WTC11 (cell line): ENCODE data around the gene CHD6. TPM values are rescaled to one million over a fixed set of nuclear protein-coding genes. Genes with fewer than 3 reads are reported as not detected.

Experiments
- ATAC-seq: fragments of 200-7000 bp; cut with Tn5 transposase; 2 replicates; pipeline ENCODE4 v1.10.0; 2021; ENCODE audit warnings: mild to moderate bottlenecking, moderate library complexity
- CTCF ChIA-PET: fragments of 300-600 bp; sonication (Branson Sonifier 250); formaldehyde crosslinking; loops from one replicate; lab custom pipeline; 2021; ENCODE audit warnings: antibody characterized with exemption; lab: Charles Lee
- POLR2A ChIA-PET: fragments of 350-600 bp; sonication (Branson Sonifier 250); formaldehyde crosslinking; loops from one replicate; lab custom pipeline; 2021; ENCODE audit warnings: antibody characterized with exemption; lab: Charles Lee
- DNase-seq: peaks from one replicate; pipeline ENCODE4 v3.0.0; 2021; ENCODE audit warnings: low spot score
- H3K27ac Mint-ChIP-seq: 2 replicates; pipeline ENCODE4 v1.8.0; 2021; ENCODE audit warnings: mixed read lengths
- H3K27me3 Mint-ChIP-seq: 2 replicates; pipeline ENCODE4 v1.8.0; 2021; ENCODE audit warnings: low read depth, mild to moderate bottlenecking, moderate library complexity, mixed read lengths
- H3K36me3 Mint-ChIP-seq: 2 replicates; pipeline ENCODE4 v1.8.0; 2021; ENCODE audit warnings: mixed read lengths
- H3K4me1 Mint-ChIP-seq: 2 replicates; pipeline ENCODE4 v1.8.0; 2022; ENCODE audit warnings: mixed read lengths
- H3K4me3 Mint-ChIP-seq: 2 replicates; pipeline ENCODE4 v1.8.0; 2021; ENCODE audit warnings: mild to moderate bottlenecking, moderate library complexity, mixed read lengths
- H3K9me3 Mint-ChIP-seq: 2 replicates; pipeline ENCODE4 v1.8.0; 2021; ENCODE audit warnings: mixed read lengths
- CBFB ChIP-seq: sonication (generic); formaldehyde crosslinking; IDR thresholded peaks from 2 replicates; pipeline ENCODE4 v1.8.1; 2022; ENCODE audit warnings: mild to moderate bottlenecking, low read depth, missing genetic modification reagents
- CDX4 ChIP-seq: fragments of 250-450 bp; sonication (Bioruptor Pico); IDR thresholded peaks from 2 replicates; pipeline ENCODE4 v1.9.0; 2021; ENCODE audit warnings: moderate library complexity, mild to moderate bottlenecking, inconsistent platforms, borderline replicate concordance
- ERG ChIP-seq: fragments of 250-450 bp; sonication (Bioruptor Pico); IDR thresholded peaks from 2 replicates; pipeline ENCODE4 v1.8.0; 2021; ENCODE audit warnings: mild to moderate bottlenecking
- ESRRA ChIP-seq: sonication (generic); formaldehyde crosslinking; IDR thresholded peaks from 2 replicates; pipeline ENCODE4 v1.8.1; 2022; ENCODE audit warnings: mild to moderate bottlenecking, missing genetic modification reagents, borderline replicate concordance
- IRF2 ChIP-seq: sonication (generic); formaldehyde crosslinking; IDR thresholded peaks from 2 replicates; pipeline ENCODE4 v1.8.0; 2022; ENCODE audit warnings: low read depth, missing genetic modification reagents, borderline replicate concordance
- JAZF1 ChIP-seq: fragments of 250-450 bp; sonication (Bioruptor Pico); IDR thresholded peaks from 2 replicates; pipeline ENCODE4 v1.9.0; 2021; ENCODE audit warnings: moderate library complexity, mild to moderate bottlenecking, inconsistent platforms
- NFE2L1 ChIP-seq: sonication (generic); formaldehyde crosslinking; IDR thresholded peaks from 2 replicates; pipeline ENCODE4 v1.8.1; 2023; ENCODE audit warnings: missing genetic modification reagents
- NR1H2 ChIP-seq: sonication (generic); formaldehyde crosslinking; IDR thresholded peaks from 2 replicates; pipeline ENCODE4 v1.9.0; 2021; ENCODE audit warnings: mild to moderate bottlenecking, moderate library complexity, missing genetic modification reagents
- OVOL2 ChIP-seq: fragments of 250-450 bp; sonication (Bioruptor Pico); IDR thresholded peaks from 2 replicates; pipeline ENCODE4 v1.9.0; 2021; ENCODE audit warnings: mild to moderate bottlenecking, borderline replicate concordance
- SP1 ChIP-seq: sonication (generic); formaldehyde crosslinking; conservative IDR thresholded peaks from 2 replicates; pipeline ENCODE4 v1.8.1; 2022; ENCODE audit warnings: missing genetic modification reagents
- TEAD1 ChIP-seq: sonication (generic); formaldehyde crosslinking; IDR thresholded peaks from 2 replicates; pipeline ENCODE4 v1.8.0; 2022; ENCODE audit warnings: mild to moderate bottlenecking, missing genetic modification reagents
- TEAD4 ChIP-seq: sonication (generic); formaldehyde crosslinking; IDR thresholded peaks from 2 replicates; pipeline ENCODE4 v1.8.0; 2022; ENCODE audit warnings: mild to moderate bottlenecking, missing genetic modification reagents
- ZNF671 ChIP-seq: fragments of 250-450 bp; sonication (Bioruptor Pico); IDR thresholded peaks from 2 replicates; pipeline ENCODE4 v1.8.0; 2021; ENCODE audit warnings: mild to moderate bottlenecking
- ZSCAN18 ChIP-seq: fragments of 250-450 bp; sonication (Bioruptor Pico); IDR thresholded peaks from 2 replicates; pipeline ENCODE4 v2.1.2; 2022; ENCODE audit warnings: mild to moderate bottlenecking, moderate library complexity
- total RNA-seq: library from RNA; stranded (reverse); gene quantifications from 3 replicates; pipeline ENCODE4 v1.2.3, GENCODE V29; 2021
- TF ChIP-seq, protein P1 (sequence below): fragments of 200-600 bp; IDR thresholded peaks from 2 replicates; pipeline ENCODE4 v1.8.0; 2022; ENCODE audit warnings: antibody characterized with exemption
- TF ChIP-seq, protein P2 (sequence below): sonication (generic); formaldehyde crosslinking; IDR thresholded peaks from 2 replicates; pipeline ENCODE4 v1.8.1; 2023; ENCODE audit warnings: mild to moderate bottlenecking, missing genetic modification reagents
- TF ChIP-seq, protein P3 (sequence below): sonication (generic); formaldehyde crosslinking; IDR thresholded peaks from 2 replicates; pipeline ENCODE4 v1.8.1; 2023; ENCODE audit warnings: mild to moderate bottlenecking, missing genetic modification reagents
- TF ChIP-seq, protein P4 (sequence below): sonication (generic); formaldehyde crosslinking; IDR thresholded peaks from 2 replicates; pipeline ENCODE4 v1.8.0; 2023; ENCODE audit warnings: missing genetic modification reagents
- TF ChIP-seq, protein P5 (sequence below): fragments of 250-450 bp; sonication (Bioruptor Pico); conservative IDR thresholded peaks from 2 replicates; pipeline ENCODE4 v1.9.0; 2021; ENCODE audit warnings: mild to moderate bottlenecking

CHD6 gene
- total RNA-seq, 1 experiment from 2014 or later = 52.1 TPM

DNA sequence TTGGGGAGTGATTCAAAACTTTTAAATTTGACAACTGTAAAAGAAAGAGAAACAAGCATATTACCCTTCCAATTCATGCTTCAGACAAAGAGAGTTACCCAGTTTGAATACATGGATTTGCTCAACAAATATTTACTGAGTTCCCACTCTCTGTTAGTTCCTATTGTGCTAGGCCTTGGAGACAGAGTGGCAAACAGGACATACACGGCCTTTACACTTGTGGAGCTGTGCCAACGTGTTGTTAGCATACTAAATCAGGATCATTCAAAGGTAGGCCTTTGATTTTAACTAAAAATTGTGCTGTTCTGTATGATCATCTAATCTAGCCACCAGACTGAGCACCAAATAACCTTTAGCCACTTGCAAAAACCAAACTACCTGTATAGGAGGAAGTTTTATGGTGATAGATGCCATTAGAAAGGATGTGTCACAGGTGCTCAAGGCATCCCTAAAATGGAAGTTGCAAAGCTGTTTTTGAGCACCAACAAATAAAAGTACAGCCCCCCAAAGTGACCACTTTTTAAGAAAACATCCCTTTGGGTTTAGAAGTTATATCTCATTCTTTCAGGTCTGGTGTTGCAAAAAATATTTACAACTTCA is 84.5 kb downstream of the CHD6 start (continued):
- TF ChIP-seq, protein P1, sequence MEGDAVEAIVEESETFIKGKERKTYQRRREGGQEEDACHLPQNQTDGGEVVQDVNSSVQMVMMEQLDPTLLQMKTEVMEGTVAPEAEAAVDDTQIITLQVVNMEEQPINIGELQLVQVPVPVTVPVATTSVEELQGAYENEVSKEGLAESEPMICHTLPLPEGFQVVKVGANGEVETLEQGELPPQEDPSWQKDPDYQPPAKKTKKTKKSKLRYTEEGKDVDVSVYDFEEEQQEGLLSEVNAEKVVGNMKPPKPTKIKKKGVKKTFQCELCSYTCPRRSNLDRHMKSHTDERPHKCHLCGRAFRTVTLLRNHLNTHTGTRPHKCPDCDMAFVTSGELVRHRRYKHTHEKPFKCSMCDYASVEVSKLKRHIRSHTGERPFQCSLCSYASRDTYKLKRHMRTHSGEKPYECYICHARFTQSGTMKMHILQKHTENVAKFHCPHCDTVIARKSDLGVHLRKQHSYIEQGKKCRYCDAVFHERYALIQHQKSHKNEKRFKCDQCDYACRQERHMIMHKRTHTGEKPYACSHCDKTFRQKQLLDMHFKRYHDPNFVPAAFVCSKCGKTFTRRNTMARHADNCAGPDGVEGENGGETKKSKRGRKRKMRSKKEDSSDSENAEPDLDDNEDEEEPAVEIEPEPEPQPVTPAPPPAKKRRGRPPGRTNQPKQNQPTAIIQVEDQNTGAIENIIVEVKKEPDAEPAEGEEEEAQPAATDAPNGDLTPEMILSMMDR = no peak
- TF ChIP-seq, protein P2, sequence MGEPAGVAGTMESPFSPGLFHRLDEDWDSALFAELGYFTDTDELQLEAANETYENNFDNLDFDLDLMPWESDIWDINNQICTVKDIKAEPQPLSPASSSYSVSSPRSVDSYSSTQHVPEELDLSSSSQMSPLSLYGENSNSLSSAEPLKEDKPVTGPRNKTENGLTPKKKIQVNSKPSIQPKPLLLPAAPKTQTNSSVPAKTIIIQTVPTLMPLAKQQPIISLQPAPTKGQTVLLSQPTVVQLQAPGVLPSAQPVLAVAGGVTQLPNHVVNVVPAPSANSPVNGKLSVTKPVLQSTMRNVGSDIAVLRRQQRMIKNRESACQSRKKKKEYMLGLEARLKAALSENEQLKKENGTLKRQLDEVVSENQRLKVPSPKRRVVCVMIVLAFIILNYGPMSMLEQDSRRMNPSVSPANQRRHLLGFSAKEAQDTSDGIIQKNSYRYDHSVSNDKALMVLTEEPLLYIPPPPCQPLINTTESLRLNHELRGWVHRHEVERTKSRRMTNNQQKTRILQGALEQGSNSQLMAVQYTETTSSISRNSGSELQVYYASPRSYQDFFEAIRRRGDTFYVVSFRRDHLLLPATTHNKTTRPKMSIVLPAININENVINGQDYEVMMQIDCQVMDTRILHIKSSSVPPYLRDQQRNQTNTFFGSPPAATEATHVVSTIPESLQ = no peak
- TF ChIP-seq CDX4 (CRISPR knock-in tag) = no peak
- no peak for TF ChIP-seq JAZF1 (CRISPR knock-in tag)
- no peak for TF ChIP-seq NFE2L1
- TF ChIP-seq, protein P3, sequence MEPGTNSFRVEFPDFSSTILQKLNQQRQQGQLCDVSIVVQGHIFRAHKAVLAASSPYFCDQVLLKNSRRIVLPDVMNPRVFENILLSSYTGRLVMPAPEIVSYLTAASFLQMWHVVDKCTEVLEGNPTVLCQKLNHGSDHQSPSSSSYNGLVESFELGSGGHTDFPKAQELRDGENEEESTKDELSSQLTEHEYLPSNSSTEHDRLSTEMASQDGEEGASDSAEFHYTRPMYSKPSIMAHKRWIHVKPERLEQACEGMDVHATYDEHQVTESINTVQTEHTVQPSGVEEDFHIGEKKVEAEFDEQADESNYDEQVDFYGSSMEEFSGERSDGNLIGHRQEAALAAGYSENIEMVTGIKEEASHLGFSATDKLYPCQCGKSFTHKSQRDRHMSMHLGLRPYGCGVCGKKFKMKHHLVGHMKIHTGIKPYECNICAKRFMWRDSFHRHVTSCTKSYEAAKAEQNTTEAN = no peak
- TF ChIP-seq NR1H2 (CRISPR knock-in tag) = no peak
- no peak for TF ChIP-seq ZNF671 (CRISPR knock-in tag)
- no peak for TF ChIP-seq OVOL2 (CRISPR knock-in tag)
- no peak for TF ChIP-seq ERG (CRISPR knock-in tag)
- TF ChIP-seq, protein P4, sequence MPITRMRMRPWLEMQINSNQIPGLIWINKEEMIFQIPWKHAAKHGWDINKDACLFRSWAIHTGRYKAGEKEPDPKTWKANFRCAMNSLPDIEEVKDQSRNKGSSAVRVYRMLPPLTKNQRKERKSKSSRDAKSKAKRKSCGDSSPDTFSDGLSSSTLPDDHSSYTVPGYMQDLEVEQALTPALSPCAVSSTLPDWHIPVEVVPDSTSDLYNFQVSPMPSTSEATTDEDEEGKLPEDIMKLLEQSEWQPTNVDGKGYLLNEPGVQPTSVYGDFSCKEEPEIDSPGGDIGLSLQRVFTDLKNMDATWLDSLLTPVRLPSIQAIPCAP = no peak
- TF ChIP-seq ESRRA (CRISPR knock-in tag) = no peak
- no peak for TF ChIP-seq TEAD4 (CRISPR knock-in tag)
- TF ChIP-seq CBFB = no peak
- TF ChIP-seq, protein P5, sequence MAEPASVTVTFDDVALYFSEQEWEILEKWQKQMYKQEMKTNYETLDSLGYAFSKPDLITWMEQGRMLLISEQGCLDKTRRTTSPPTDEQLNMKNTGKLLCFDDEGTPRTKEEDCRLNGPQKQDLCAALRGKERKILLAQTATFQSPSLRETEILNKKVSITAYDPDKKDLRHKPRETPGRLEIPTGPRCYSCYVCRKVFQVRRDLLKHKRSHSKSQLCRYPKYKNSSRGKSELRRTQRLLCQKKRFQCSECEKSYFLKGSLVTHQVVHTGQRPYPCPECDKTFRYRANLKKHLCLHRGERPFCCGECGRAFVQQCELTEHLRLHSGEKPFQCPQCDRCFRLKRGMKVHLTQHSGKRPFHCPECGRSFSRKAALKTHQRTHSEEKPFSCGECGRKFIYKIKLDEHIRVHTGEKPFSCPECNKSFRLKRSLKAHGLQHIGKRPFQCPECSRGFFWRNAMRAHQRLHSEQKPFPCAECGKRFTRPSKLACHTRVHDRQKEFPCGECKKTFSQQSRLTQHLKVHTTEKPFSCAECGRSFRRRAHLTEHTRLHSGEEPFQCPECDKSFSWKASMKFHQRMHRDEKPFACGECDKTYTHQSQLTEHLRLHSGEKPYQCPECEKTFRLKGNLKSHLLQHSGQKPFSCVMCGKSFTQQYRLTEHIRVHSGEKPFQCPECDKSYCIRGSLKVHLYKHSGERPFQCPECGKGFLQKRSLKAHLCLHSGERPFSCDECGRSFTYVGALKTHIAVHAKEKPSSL (CRISPR knock-in tag) = no peak
- TF ChIP-seq SP1 = no peak

GRCh38 chr20:41532935-41533334 is 85.2 kb downstream of the CHD6 start:
- CTCF ChIA-PET = no interaction called here

More at GRCh38 chr20:41532935-41533334, 85.2 kb downstream of the CHD6 start:
- POLR2A ChIA-PET = no interaction called here
- peaks cover 7% of the 10 kb centered on the region for H3K9me3 Mint-ChIP-seq
- H3K4me3 Mint-ChIP-seq = no peak overlapping the region
- ATAC-seq = no peak
- H3K27me3 Mint-ChIP-seq = no peaks in the 10 kb centered on the region
- H3K36me3 Mint-ChIP-seq = peaks cover 18% of the 10 kb centered on the region
- no peaks in the 10 kb centered on the region for H3K4me1 Mint-ChIP-seq
- H3K27ac Mint-ChIP-seq = peak overlapping the region; percentile 14; the same call in 1 of the 2 replicates
- DNase-seq = no peak
- TF ChIP-seq ZSCAN18 (CRISPR knock-in tag) = no peak
- no peak for TF ChIP-seq TEAD1 (CRISPR knock-in tag)
- TF ChIP-seq IRF2 (CRISPR knock-in tag) = no peak
